ENCODE results near the gene RBMS1. TPM values are rescaled to one million over a fixed set of nuclear protein-coding genes. Genes with fewer than 3 reads are reported as not detected.

RBMS1 gene
- total and polyA plus RNA-seq, 2 of the 13 experiments (the other 11 are each of a cell fraction or from before 2014, with no cell fraction given), result 55.5 to 110 TPM

- Histone ChIP-seq H3K9ac (ENCODE audit: insufficient read depth, low read depth, low read length) (no peak overlapping the region), H3K4me3 (replicated peaks in 1 of 3; ENCODE audit: insufficient read depth in 1 of 3, low read depth in 2 of 3, low read length in 3 of 3) (no peak overlapping the region), H3K4me2 (ENCODE audit: low read depth, low read length) (no peak overlapping the region), H4K20me1 (ENCODE audit: insufficient read depth, low read length) (peaks cover 16% of the 10 kb centered on the region; the same call in 1 of the 2 replicates), H2AFZ (ENCODE audit: low read length) (no peak overlapping the region), H3K27ac (ENCODE audit: extremely low read length, insufficient read depth, low read length) (no peak overlapping the region), H3K4me1 (ENCODE audit: insufficient read depth, low read length) (no peaks in the 10 kb centered on the region), H3K79me2 (ENCODE audit: insufficient read depth, low read length) (peaks cover 14% of the 10 kb centered on the region), H3K27me3 (ENCODE audit: control insufficient read depth in 1 of 2, insufficient read depth in 2 of 2, low read length in 2 of 2) (no peaks in the 10 kb centered on the region), H3K9me3 (ENCODE audit: low read length) (no peaks in the 10 kb centered on the region), H3K36me3 (replicated peaks in 1 of 2; ENCODE audit: control insufficient read depth in 1 of 2, insufficient read depth in 2 of 2, low read length in 2 of 2) (no peaks in the 10 kb centered on the region)
- no peak for ATAC-seq
- in situ Hi-C loops (cut with HindIII; ENCODE audit: extremely low pct_ligation_motif_present, low pct_unique_long_range_greater_than_20kb), result no loop called here
- BruUV-seq (replicated peaks), result no TSS peak
- intact Hi-C loops (cut with micrococcal nuclease; ENCODE audit: unreplicated experiment), result no loop called here
- whole genome bisulfite sequencing (ENCODE audit: low lambda C conversion rate), result 98% methylated on average over 4 of the region's 4 CpGs
- ChIA-PET CTCF (ENCODE audit: low intra/inter-chr PET ratio, low total read pairs) (no interaction called here), POLR2A (no interaction called here)
- FAIRE-seq, result no peak
- no peak for DNase-seq (ENCODE audit: low spot score)
- TF ChIP-seq TCF7L2 (IDR thresholded peaks at IDR 0.05; ENCODE audit: low read depth, low read length) (no peak), ZNF3 (CRISPR knock-in tag; IDR thresholded peaks at IDR 0.05) (no peak), IKZF5 (CRISPR knock-in tag; IDR thresholded peaks at IDR 0.05) (no peak), ZFAT (CRISPR knock-in tag; conservative IDR thresholded peaks at IDR 0.05) (no peak), TRIM24 (CRISPR knock-in tag; IDR thresholded peaks at IDR 0.05) (no peak), RORA (CRISPR knock-in tag; IDR thresholded peaks at IDR 0.05) (no peak), SNAPC4 (CRISPR knock-in tag; IDR thresholded peaks at IDR 0.05) (no peak), PLRG1 (conservative IDR thresholded peaks at IDR 0.05) (no peak), E2F2 (CRISPR knock-in tag; IDR thresholded peaks at IDR 0.05; ENCODE audit: borderline replicate concordance) (no peak), FOXK1 (CRISPR knock-in tag; IDR thresholded peaks at IDR 0.05; ENCODE audit: borderline replicate concordance, low read depth) (no peak), MAX (IDR thresholded peaks at IDR 0.05) (no peak), ELF3 (CRISPR knock-in tag; IDR thresholded peaks at IDR 0.05) (no peak), AKNA (CRISPR knock-in tag; IDR thresholded peaks at IDR 0.05; ENCODE audit: borderline replicate concordance) (no peak)
Observed at GRCh38 chr2:160336635-160337034, 157.0 kb downstream of the RBMS1 start.

Data from HepG2 (cell line).